H1 (cell line): ENCODE results near the gene WDR7. TPM values are rescaled to one million over a fixed set of nuclear protein-coding genes. Genes with fewer than 3 reads are reported as not detected.

Source experiments
- CTCF ChIA-PET: fragments of 300-600 bp; sonication (Branson Sonifier 250); formaldehyde crosslinking; loops from one replicate; lab custom pipeline; 2021; ENCODE audit not compliant: partially characterized antibody; lab: Charles Lee
- POLR2A ChIA-PET: fragments of 300-600 bp; sonication (Branson Sonifier 250); formaldehyde crosslinking; loops from one replicate; lab custom pipeline; 2021; ENCODE audit warnings: inconsistent platforms; ENCODE audit not compliant: partially characterized antibody; lab: Charles Lee
- DNase-seq, 2 experiments: peaks; one replicate each; pipeline versions ENCODE4 v3.0.0 to v3.0.0-alpha.2; 2010 to 2022; ENCODE audit warnings: low spot score in 2 of 2, low read depth in 1 of 2, mixed read lengths in 1 of 2
- FAIRE-seq: peaks from 2 replicates; lab custom pipeline; 2011; peaks lifted over from hg19 to GRCh38; lab: Jason Lieb, UNC
- H2AFZ ChIP-seq: 2 replicates; pipeline ENCODE4 v1.8.1; 2012; ENCODE audit warnings: low read length, inconsistent platforms
- H2AK5ac ChIP-seq: 2 replicates; pipeline ENCODE4 v1.6.1; 2013; ENCODE audit warnings: low read depth, low read length
- H2BK120ac ChIP-seq: replicated peaks from 2 replicates; pipeline ENCODE3; 2013; ENCODE audit warnings: low read depth, low read length, inconsistent platforms
- H2BK12ac ChIP-seq: 2 replicates; pipeline ENCODE4 v1.6.1; 2013; ENCODE audit warnings: low read depth, low read length
- H2BK15ac ChIP-seq: 2 replicates; pipeline ENCODE4 v1.6.1; 2013; ENCODE audit warnings: low read length
- H2BK20ac ChIP-seq: 2 replicates; pipeline ENCODE4 v1.6.1; 2013; ENCODE audit warnings: low read length
- H2BK5ac ChIP-seq: 2 replicates; pipeline ENCODE4 v1.6.1; 2013; ENCODE audit warnings: low read depth, low read length
- H3K14ac ChIP-seq: 2 replicates; pipeline ENCODE4 v1.6.1; 2013; ENCODE audit warnings: inconsistent platforms; ENCODE audit not compliant: insufficient read length
- H3K18ac ChIP-seq: 2 replicates; pipeline ENCODE4 v1.6.1; 2013; ENCODE audit warnings: low read length; ENCODE audit errors: extremely low read depth
- H3K23ac ChIP-seq: 2 replicates; pipeline ENCODE4 v1.6.1; 2013; ENCODE audit warnings: inconsistent platforms; ENCODE audit not compliant: insufficient read length
- H3K23me2 ChIP-seq: 2 replicates; pipeline ENCODE4 v1.6.1; 2013; ENCODE audit warnings: low read depth, low read length
- H3K27ac ChIP-seq: 2 replicates; pipeline ENCODE4 v1.6.1; 2011; ENCODE audit warnings: low read depth, low read length, inconsistent platforms
- H3K27me3 ChIP-seq, 4 experiments: replicated peaks in 1 of 4; 1 replicate in 1 of 4; 2 replicates in 3 of 4; pipeline versions ENCODE4 v1.6.1 to v1.8.1; 2011 to 2013; ENCODE audit warnings: low read length in 3 of 4, mild to moderate bottlenecking in 3 of 4, inconsistent platforms in 2 of 4, mixed read lengths in 2 of 4, moderate library complexity in 1 of 4; ENCODE audit not compliant: control insufficient read depth in 3 of 4, insufficient read depth in 3 of 4; ENCODE audit errors: extremely low read depth in 1 of 4
- H3K36me3 ChIP-seq, 4 experiments: 2 replicates each; pipeline versions ENCODE4 v1.6.1 to v1.8.1; 2011 to 2013; ENCODE audit warnings: mild to moderate bottlenecking in 4 of 4, low read length in 3 of 4, moderate library complexity in 2 of 4, control low read depth in 1 of 4, inconsistent platforms in 1 of 4; ENCODE audit not compliant: insufficient read depth in 4 of 4, control insufficient read depth in 2 of 4
- H3K4ac ChIP-seq: replicated peaks from 2 replicates; pipeline ENCODE3; 2013; ENCODE audit warnings: low read length, low read depth, mixed read lengths, inconsistent platforms; ENCODE audit not compliant: insufficient read length
- H3K4me1 ChIP-seq, 4 experiments: replicated peaks in 1 of 4; 1 replicate in 1 of 4; 2 replicates in 3 of 4; pipeline versions ENCODE4 v1.6.1 to v1.8.1; 2011 to 2013; ENCODE audit warnings: low read length in 3 of 4, inconsistent platforms in 2 of 4, mixed read lengths in 1 of 4; ENCODE audit not compliant: insufficient read depth in 4 of 4, control insufficient read depth in 3 of 4
- H3K4me2 ChIP-seq, 2 experiments: 2 replicates each; pipeline versions ENCODE4 v1.6.1 to v1.8.1; 2011 to 2013; ENCODE audit warnings: low read depth in 2 of 2, low read length in 2 of 2, control low read depth in 1 of 2, inconsistent platforms in 1 of 2, mild to moderate bottlenecking in 1 of 2; ENCODE audit not compliant: insufficient read depth in 1 of 2
- H3K4me3 ChIP-seq, 4 experiments: fragments of 200-600, 300-600 bp in 1 of 4; sonication (generic), shearing (Covaris generic), sonication (Bioruptor Twin) in 1 of 4; 2 replicates each; pipeline versions ENCODE4 v1.5.1 to v1.8.1; 2011 to 2016; ENCODE audit warnings: low read length in 4 of 4, low read depth in 3 of 4, control low read depth in 2 of 4, inconsistent platforms in 2 of 4, mild to moderate bottlenecking in 2 of 4, mixed read lengths in 1 of 4, moderate library complexity in 1 of 4; ENCODE audit not compliant: insufficient read depth in 2 of 4; ENCODE audit errors: extremely low read depth in 1 of 4
- H3K56ac ChIP-seq: replicated peaks from 2 replicates; pipeline ENCODE3; 2013; ENCODE audit warnings: low read depth, mild to moderate bottlenecking, mixed read lengths, low read length, inconsistent platforms; ENCODE audit not compliant: insufficient read length
- H3K79me1 ChIP-seq: 2 replicates; pipeline ENCODE4 v1.6.1; 2013; ENCODE audit warnings: low read depth, low read length, control low read depth
- H3K79me2 ChIP-seq, 2 experiments: 2 replicates each; pipeline versions ENCODE4 v1.6.1 to v1.8.1; 2012 to 2013; ENCODE audit warnings: low read length in 2 of 2, mild to moderate bottlenecking in 2 of 2, inconsistent platforms in 1 of 2; ENCODE audit not compliant: insufficient read depth in 2 of 2, control insufficient read depth in 1 of 2
- H3K9ac ChIP-seq, 4 experiments: replicated peaks in 1 of 4; 1 replicate in 1 of 4; 2 replicates in 3 of 4; pipeline versions ENCODE4 v1.6.1 to v1.8.1; 2011 to 2013; ENCODE audit warnings: low read depth in 3 of 4, low read length in 3 of 4, control low read depth in 2 of 4, mild to moderate bottlenecking in 2 of 4, moderate library complexity in 2 of 4, inconsistent platforms in 1 of 4; ENCODE audit errors: extremely low read depth in 1 of 4
- H3K9me3 ChIP-seq, 2 experiments: 2 replicates each; pipeline versions ENCODE4 v1.6.1 to v1.8.1; 2012 to 2013; ENCODE audit warnings: mild to moderate bottlenecking in 2 of 2, moderate library complexity in 2 of 2, control low read depth in 1 of 2, inconsistent platforms in 1 of 2, low read depth in 1 of 2, low read length in 1 of 2, mixed read lengths in 1 of 2; ENCODE audit not compliant: insufficient read depth in 2 of 2
- H4K20me1 ChIP-seq, 2 experiments: replicated peaks in 1 of 2; 2 replicates each; pipeline versions ENCODE3 to v1.8.1; 2011 to 2013; ENCODE audit warnings: inconsistent platforms in 2 of 2, low read length in 2 of 2, mild to moderate bottlenecking in 1 of 2; ENCODE audit not compliant: insufficient read depth in 2 of 2, control insufficient read depth in 1 of 2
- H4K5ac ChIP-seq: 2 replicates; pipeline ENCODE4 v1.6.1; 2013; ENCODE audit warnings: low read length, low read depth, mixed read lengths, inconsistent platforms; ENCODE audit not compliant: insufficient read length
- H4K8ac ChIP-seq: 2 replicates; pipeline ENCODE4 v1.8.0; 2013; ENCODE audit warnings: mild to moderate bottlenecking, moderate library complexity, low read length, inconsistent platforms; ENCODE audit not compliant: insufficient read depth; ENCODE audit errors: extremely low read depth
- H4K91ac ChIP-seq: replicated peaks from 2 replicates; pipeline ENCODE3; 2013; ENCODE audit warnings: low read length, mixed read lengths, inconsistent platforms; ENCODE audit not compliant: insufficient read length
- BRCA1 ChIP-seq: IDR thresholded peaks from 2 replicates; pipeline ENCODE4 v1.6.1; 2012; ENCODE audit warnings: low read depth, low read length, improper control_type of control experiment
- CBX8 ChIP-seq: fragments of 300-800, 300-1000 bp; sonication (generic); IDR thresholded peaks from 2 replicates; pipeline ENCODE4 v1.7.1; 2016; ENCODE audit warnings: low read depth, low read length, borderline replicate concordance
- FOSL1 ChIP-seq: IDR thresholded peaks from 2 replicates; pipeline ENCODE4 v1.6.1; 2011; ENCODE audit warnings: mild to moderate bottlenecking, low read depth, low read length, moderate library complexity; ENCODE audit not compliant: insufficient read depth
- GTF2F1 ChIP-seq: IDR thresholded peaks from 2 replicates; pipeline ENCODE4 v1.6.1; 2012; ENCODE audit warnings: low read depth, low read length, improper control_type of control experiment, borderline replicate concordance
- HDAC2 ChIP-seq, 2 experiments: fragments of 300-600 bp in 1 of 2; sonication (generic) in 1 of 2; IDR thresholded peaks; 2 replicates each; pipeline ENCODE4 v1.6.1; 2011 to 2012; ENCODE audit warnings: low read depth in 2 of 2, low read length in 2 of 2, mild to moderate bottlenecking in 2 of 2, moderate library complexity in 2 of 2, borderline replicate concordance in 1 of 2, inconsistent platforms in 1 of 2
- POLR2AphosphoS5 ChIP-seq: IDR thresholded peaks from 2 replicates; pipeline ENCODE4 v1.6.1; 2011; ENCODE audit warnings: low read depth, low read length
- SP1 ChIP-seq: IDR thresholded peaks from 2 replicates; pipeline ENCODE4 v1.6.1; 2011; ENCODE audit warnings: low read depth, low read length
- YY1 ChIP-seq: IDR thresholded peaks from 2 replicates; pipeline ENCODE4 v1.6.1; 2011; ENCODE audit warnings: low read depth, mild to moderate bottlenecking, low read length
- WGBS, 2 experiments: shearing (Covaris generic) in 1 of 2; methylation state at CpG; one replicate each; pipeline versions ENCODE4 v1.1.6 to v1.1.7; 2013 to 2015; ENCODE audit warnings: low lambda C conversion rate in 2 of 2, mixed read lengths in 2 of 2, inconsistent platforms in 1 of 2, low coverage in 1 of 2, missing lambda C conversion rate in 1 of 2; ENCODE audit not compliant: insufficient replicate concordance in 2 of 2, insufficient coverage in 1 of 2, insufficient read length in 1 of 2; ENCODE audit errors: extremely low coverage in 1 of 2, missing lambda C conversion rate in 1 of 2; 5-methylcytosine and 5-hydroxymethylcytosine counted together
- polyA plus RNA-seq, 7 experiments: library from polyadenylated mRNA; depleted of rRNA in 3 of 7; stranded (reverse) in 5 of 7; unstranded in 2 of 7; fragments of >200 nt in 5 of 7; fragments of 200-250 nt in 2 of 7; gene quantifications; 1 replicate in 5 of 7; 2 replicates in 1 of 7; 4 replicates in 1 of 7; pipeline versions ENCODE4 v1.2.1 to v1.2.3, GENCODE V29; 2011 to 2013; ENCODE audit warnings: missing spikeins in 2 of 7, mixed read lengths in 2 of 7
- total RNA-seq: library from RNA; stranded (reverse); fragmentation: NEBNext Ultra II Directional; extraction: Animal tissue kit (Norgen Biotek cat#: 25700); gene quantifications from 2 replicates; pipeline ENCODE4 v1.2.1, GENCODE V29; 2021

WDR7 gene
- total and polyA plus RNA-seq, 2 of the 8 experiments (the other 6 are each of a cell fraction or from before 2014, with no cell fraction given) = 5.5 to 15.2 TPM

GRCh38 chr18:56891870-56892269 lies 240.7 kb downstream of the WDR7 start:
- H2BK5ac ChIP-seq = no peak overlapping the region
- no peak overlapping the region for H2BK15ac ChIP-seq
- DNase-seq (no peak), FAIRE-seq (no peak)
- no peak overlapping the region for H4K5ac ChIP-seq
- no peak overlapping the region for H3K23ac ChIP-seq
- no peak overlapping the region for H3K18ac ChIP-seq
- H3K9ac ChIP-seq = no peak overlapping the region
- H2BK120ac ChIP-seq = no peak overlapping the region
- H3K23me2 ChIP-seq = no peaks in the 10 kb centered on the region
- no peaks in the 10 kb centered on the region for H3K79me1 ChIP-seq
- H2BK20ac ChIP-seq = no peak overlapping the region
- H3K4me1 ChIP-seq = peaks cover 0 to 3% (median 0%) of the 10 kb centered on the region in 4 experiments; a peak in 1 of 7 replicates
- H3K4me2 ChIP-seq = no peak overlapping the region
- no peak overlapping the region for H2AFZ ChIP-seq
- H3K36me3 ChIP-seq = no peaks in the 10 kb centered on the region
- H3K27ac ChIP-seq = no peak overlapping the region
- H4K8ac ChIP-seq = no peak overlapping the region
- ChIA-PET CTCF (interaction anchor here (1.5 kb wide), 2 partner anchors 18 to 22 kb away, joined by 3 to 4 read pairs; no protein-coding TSS in a partner anchor), POLR2A (no interaction called here)
- no peak overlapping the region for H2AK5ac ChIP-seq
- H3K9me3 ChIP-seq = no peaks in the 10 kb centered on the region
- no peaks in the 10 kb centered on the region for H4K20me1 ChIP-seq
- H3K79me2 ChIP-seq = no peaks in the 10 kb centered on the region
- no peak overlapping the region for H2BK12ac ChIP-seq
- no peak overlapping the region for H3K14ac ChIP-seq
- H3K27me3 ChIP-seq = no peaks in the 10 kb centered on the region
- H4K91ac ChIP-seq = no peak overlapping the region
- no peak overlapping the region for H3K4me3 ChIP-seq
- no peak overlapping the region for H3K56ac ChIP-seq
- 93% methylated on average over 1 of the region's 1 CpG; no CpG with 5 or more reads in 1 of the 2 experiments for WGBS, 2 experiments
- H3K4ac ChIP-seq = no peak overlapping the region
- TF ChIP-seq POLR2AphosphoS5 (no peak), FOSL1 (no peak), HDAC2 (IDR thresholded peaks at IDR 0.05; ENCODE audit: borderline replicate concordance in 1 of 2, low read depth in 2 of 2, low read length in 2 of 2) (no peak), GTF2F1 (no peak), BRCA1 (no peak), CBX8 (no peak), SP1 (no peak), YY1 (no peak)
